ENCODE results near the gene MBD2.
A peak's percentile ranks its signal among the peaks of the same experiment; 100 is the strongest.
"Not testable (repeated sequence)": the region's sequence is repeated elsewhere in the genome, so short reads cannot be mapped to it uniquely, and the experiment has no call there.

MBD2 gene

GRCh38 chr18:54263904-54264336 lies 39.5 kb upstream of the MBD2 start:
- Histone ChIP-seq H3K18ac (ENCODE audit: low read length) (no peak overlapping the region), H2BK120ac (ENCODE audit: insufficient read depth, low read length, poor library complexity) (no peak overlapping the region), H3K27me3 (ENCODE audit: insufficient read depth, low read length) (no peaks in the 10 kb centered on the region)

GRCh38 chr18:54261894-54262293 lies 37.4 kb upstream of the MBD2 start:
- peak overlapping the region; percentile 79 for H2BK5ac ChIP-seq (ENCODE audit: low read depth, low read length, poor library complexity)
- no peaks in the 10 kb centered on the region for H3K9me3 ChIP-seq (ENCODE audit: insufficient read depth, low read depth, low read length)
- H3K4me1 ChIP-seq (ENCODE audit: control insufficient read depth in 1 of 2, insufficient read depth in 2 of 2, low read length in 2 of 2), result peaks cover 14 to 19% of the 10 kb centered on the region in 2 experiments
- peak overlapping the region; percentile 92 for H2BK12ac ChIP-seq (ENCODE audit: low read length)
- no peak overlapping the region for H3K4me2 ChIP-seq (ENCODE audit: low read length)
- H3K36me3 ChIP-seq (ENCODE audit: control insufficient read depth in 1 of 2, insufficient read depth in 2 of 2, low read length in 2 of 2), result no peaks in the 10 kb centered on the region
- H3K4ac ChIP-seq (ENCODE audit: low read depth, low read length), result no peak overlapping the region
- H3K27ac ChIP-seq (ENCODE audit: low read depth, low read length), result no peak overlapping the region
- H3K23ac ChIP-seq (ENCODE audit: low read length), result no peak overlapping the region
- H3K9ac ChIP-seq (ENCODE audit: low read length), result no peak overlapping the region
- peak overlapping the region; percentile 98 for H2AK5ac ChIP-seq (ENCODE audit: low read length)
- peak overlapping the region; percentile 94 for H4K91ac ChIP-seq (ENCODE audit: low read depth, low read length)
- no peak for DNase-seq
- H3K18ac ChIP-seq (ENCODE audit: low read length), result peak overlapping the region; percentile 93
- H3K14ac ChIP-seq (ENCODE audit: low read length), result peak overlapping the region; percentile 79
- WGBS (ENCODE audit: extremely low coverage, insufficient coverage, insufficient read length), result no CpG with 5 or more reads among the region's 3 CpGs
- H4K8ac ChIP-seq (ENCODE audit: low read depth, low read length), result peak overlapping the region; percentile 82
- H2AFZ ChIP-seq (ENCODE audit: insufficient read depth, low read length, poor library complexity), result no peak overlapping the region
- H3K4me3 ChIP-seq (ENCODE audit: low read depth, low read length), result no peak overlapping the region
- H3K27me3 ChIP-seq (ENCODE audit: insufficient read depth, low read length), result no peaks in the 10 kb centered on the region
- H4K12ac ChIP-seq (ENCODE audit: low read depth, low read length), result no peak overlapping the region
- peaks cover 4% of the 10 kb centered on the region for H3K79me2 ChIP-seq (ENCODE audit: control insufficient read depth, insufficient read depth, low read length, poor library complexity)
- H2BK120ac ChIP-seq (ENCODE audit: insufficient read depth, low read length, poor library complexity), result peak overlapping the region; percentile 86
- peaks cover 19% of the 10 kb centered on the region for H3K79me1 ChIP-seq (ENCODE audit: low read length)

More at GRCh38 chr18:54263904-54264336, 39.5 kb upstream of the MBD2 start:
- Histone ChIP-seq H3K79me2 (ENCODE audit: control insufficient read depth, insufficient read depth, low read length, poor library complexity) (peaks cover 2% of the 10 kb centered on the region), H3K79me1 (ENCODE audit: low read length) (peaks cover 16% of the 10 kb centered on the region), H3K36me3 (ENCODE audit: control insufficient read depth in 1 of 2, insufficient read depth in 2 of 2, low read length in 2 of 2) (no peaks in the 10 kb centered on the region), H3K23ac (ENCODE audit: low read length) (no peak overlapping the region), H3K4ac (ENCODE audit: low read depth, low read length) (no peak overlapping the region), H3K14ac (ENCODE audit: low read length) (no peak overlapping the region), H3K9me3 (ENCODE audit: insufficient read depth, low read depth, low read length) (no peaks in the 10 kb centered on the region), H4K12ac (ENCODE audit: low read depth, low read length) (no peak overlapping the region), H4K8ac (ENCODE audit: low read depth, low read length) (no peak overlapping the region), H2BK12ac (ENCODE audit: low read length) (no peak overlapping the region), H3K27ac (ENCODE audit: low read depth, low read length) (peak overlapping the region; percentile 53), H4K91ac (ENCODE audit: low read depth, low read length) (no peak overlapping the region), H3K4me3 (ENCODE audit: low read depth, low read length) (no peak overlapping the region), H2AFZ (ENCODE audit: insufficient read depth, low read length, poor library complexity) (no peak overlapping the region), H3K4me1 (ENCODE audit: control insufficient read depth in 1 of 2, insufficient read depth in 2 of 2, low read length in 2 of 2) (peaks cover 11 to 13% of the 10 kb centered on the region in 2 experiments), H2AK5ac (ENCODE audit: low read length) (no peak overlapping the region), H3K4me2 (ENCODE audit: low read length) (no peak overlapping the region), H2BK5ac (ENCODE audit: low read depth, low read length, poor library complexity) (no peak overlapping the region), H3K9ac (ENCODE audit: low read length) (no peak overlapping the region)
- DNase-seq, result no peak
- no CpG with 5 or more reads among the region's 1 CpG for WGBS (ENCODE audit: extremely low coverage, insufficient coverage, insufficient read length)

GRCh38 chr18:54260396-54261072 lies 36.1 kb upstream of the MBD2 start:
- Histone ChIP-seq H3K9me3 (ENCODE audit: insufficient read depth, low read depth, low read length) (no peaks in the 10 kb centered on the region), H3K23ac (ENCODE audit: low read length) (no peak overlapping the region), H4K8ac (ENCODE audit: low read depth, low read length) (no peak overlapping the region), H3K27me3 (ENCODE audit: insufficient read depth, low read length) (no peaks in the 10 kb centered on the region), H2BK5ac (ENCODE audit: low read depth, low read length, poor library complexity) (peak overlapping the region; percentile 68), H3K4me3 (ENCODE audit: low read depth, low read length) (no peak overlapping the region), H3K4me1 (ENCODE audit: control insufficient read depth in 1 of 2, insufficient read depth in 2 of 2, low read length in 2 of 2) (peaks cover 14 to 19% of the 10 kb centered on the region in 2 experiments), H3K79me1 (ENCODE audit: low read length) (peaks cover 18% of the 10 kb centered on the region), H3K9ac (ENCODE audit: low read length) (no peak overlapping the region), H3K79me2 (ENCODE audit: control insufficient read depth, insufficient read depth, low read length, poor library complexity) (peaks cover 4% of the 10 kb centered on the region), H3K18ac (ENCODE audit: low read length) (peak overlapping the region; percentile 37), H3K14ac (ENCODE audit: low read length) (peak overlapping the region; percentile 34), H2AFZ (ENCODE audit: insufficient read depth, low read length, poor library complexity) (no peak overlapping the region), H2BK120ac (ENCODE audit: insufficient read depth, low read length, poor library complexity) (peak overlapping the region; percentile 66), H3K36me3 (ENCODE audit: control insufficient read depth in 1 of 2, insufficient read depth in 2 of 2, low read length in 2 of 2) (no peaks in the 10 kb centered on the region), H3K27ac (ENCODE audit: low read depth, low read length) (peak overlapping the region; percentile 76), H2AK5ac (ENCODE audit: low read length) (no peak overlapping the region), H3K4ac (ENCODE audit: low read depth, low read length) (peak overlapping the region; percentile 36), H4K91ac (ENCODE audit: low read depth, low read length) (peak overlapping the region; percentile 62), H3K4me2 (ENCODE audit: low read length) (peak overlapping the region; percentile 28), H2BK12ac (ENCODE audit: low read length) (peak overlapping the region; percentile 73), H4K12ac (ENCODE audit: low read depth, low read length) (no peak overlapping the region)
- peak; percentile 74 to 92 for DNase-seq
- WGBS (ENCODE audit: extremely low coverage, insufficient coverage, insufficient read length), result no CpG with 5 or more reads among the region's 9 CpGs

GRCh38 chr18:54257818-54258217 lies 33.3 kb upstream of the MBD2 start:
- WGBS (ENCODE audit: extremely low coverage, insufficient coverage, insufficient read length), result no CpG with 5 or more reads among the region's 6 CpGs
- H3K79me2 ChIP-seq (ENCODE audit: control insufficient read depth, insufficient read depth, low read length, poor library complexity); H3K4me2 ChIP-seq (ENCODE audit: low read length); H3K4me3 ChIP-seq (ENCODE audit: low read depth, low read length); H3K4ac ChIP-seq (ENCODE audit: low read depth, low read length); H3K9ac ChIP-seq (ENCODE audit: low read length); H2AFZ ChIP-seq (ENCODE audit: insufficient read depth, low read length, poor library complexity); H3K36me3 ChIP-seq (ENCODE audit: control insufficient read depth in 1 of 2, insufficient read depth in 2 of 2, low read length in 2 of 2); H3K23ac ChIP-seq (ENCODE audit: low read length); H3K27me3 ChIP-seq (ENCODE audit: insufficient read depth, low read length); H3K9me3 ChIP-seq (ENCODE audit: insufficient read depth, low read depth, low read length); H4K12ac ChIP-seq (ENCODE audit: low read depth, low read length); H2BK12ac ChIP-seq (ENCODE audit: low read length); H3K18ac ChIP-seq (ENCODE audit: low read length): not testable (repeated sequence)
- peaks cover 25% of the 10 kb centered on the region for H3K79me1 ChIP-seq (ENCODE audit: low read length)
- peak overlapping the region; percentile 47 for H4K8ac ChIP-seq (ENCODE audit: low read depth, low read length)
- peak overlapping the region; percentile 93 for H3K27ac ChIP-seq (ENCODE audit: low read depth, low read length)
- H2AK5ac ChIP-seq (ENCODE audit: low read length), result peak overlapping the region; percentile 83
- peak; percentile 93 to 98 for DNase-seq
- H2BK120ac ChIP-seq (ENCODE audit: insufficient read depth, low read length, poor library complexity), result peak overlapping the region; percentile 72
- peak overlapping the region; percentile 77 for H4K91ac ChIP-seq (ENCODE audit: low read depth, low read length)
- peak overlapping the region; percentile 66 for H3K14ac ChIP-seq (ENCODE audit: low read length)
- H3K4me1 ChIP-seq (ENCODE audit: control insufficient read depth in 1 of 2, insufficient read depth in 2 of 2, low read length in 2 of 2), result peaks cover 17 to 19% of the 10 kb centered on the region in 2 experiments
- H2BK5ac ChIP-seq (ENCODE audit: low read depth, low read length, poor library complexity), result peak overlapping the region; percentile 73

Measured in trophoblast cell (in vitro differentiated cells and primary cell).